CMK (cell line): ENCODE data around the gene RBBP8NL.

Experiments
- DNase-seq: peaks from one replicate; pipeline ENCODE4 v3.0.0-alpha.2; 2010; ENCODE audit warnings: low read depth

The RBBP8NL gene

GRCh38 chr20:62461157-62461556 is 33.8 kb upstream of the RBBP8NL start:
- no peak for DNase-seq

DNA sequence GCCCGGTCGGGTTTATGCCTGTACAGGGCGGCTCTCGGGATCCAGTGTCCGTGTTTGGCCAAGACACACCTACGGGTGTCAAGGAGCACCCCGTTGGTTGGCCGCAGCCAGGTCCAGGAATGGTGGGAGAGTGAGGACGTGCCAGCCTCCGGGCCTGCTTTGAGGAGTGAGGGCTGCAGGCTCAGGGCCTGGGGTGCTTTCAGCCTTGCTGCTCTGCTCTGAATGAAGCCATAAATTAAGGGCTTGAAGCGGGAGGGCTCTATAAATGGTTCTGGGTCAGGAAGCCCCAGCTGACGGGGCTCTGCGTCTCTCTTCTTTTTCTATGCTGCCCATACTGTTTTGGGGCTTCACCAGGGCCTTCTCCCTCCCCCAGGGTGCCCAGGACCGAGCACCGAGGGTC is 33.3 kb upstream of the RBBP8NL start:
- DNase-seq: no peak

GRCh38 chr20:62459488-62459887 is 32.1 kb upstream of the RBBP8NL start:
- DNase-seq: no peak

DNA sequence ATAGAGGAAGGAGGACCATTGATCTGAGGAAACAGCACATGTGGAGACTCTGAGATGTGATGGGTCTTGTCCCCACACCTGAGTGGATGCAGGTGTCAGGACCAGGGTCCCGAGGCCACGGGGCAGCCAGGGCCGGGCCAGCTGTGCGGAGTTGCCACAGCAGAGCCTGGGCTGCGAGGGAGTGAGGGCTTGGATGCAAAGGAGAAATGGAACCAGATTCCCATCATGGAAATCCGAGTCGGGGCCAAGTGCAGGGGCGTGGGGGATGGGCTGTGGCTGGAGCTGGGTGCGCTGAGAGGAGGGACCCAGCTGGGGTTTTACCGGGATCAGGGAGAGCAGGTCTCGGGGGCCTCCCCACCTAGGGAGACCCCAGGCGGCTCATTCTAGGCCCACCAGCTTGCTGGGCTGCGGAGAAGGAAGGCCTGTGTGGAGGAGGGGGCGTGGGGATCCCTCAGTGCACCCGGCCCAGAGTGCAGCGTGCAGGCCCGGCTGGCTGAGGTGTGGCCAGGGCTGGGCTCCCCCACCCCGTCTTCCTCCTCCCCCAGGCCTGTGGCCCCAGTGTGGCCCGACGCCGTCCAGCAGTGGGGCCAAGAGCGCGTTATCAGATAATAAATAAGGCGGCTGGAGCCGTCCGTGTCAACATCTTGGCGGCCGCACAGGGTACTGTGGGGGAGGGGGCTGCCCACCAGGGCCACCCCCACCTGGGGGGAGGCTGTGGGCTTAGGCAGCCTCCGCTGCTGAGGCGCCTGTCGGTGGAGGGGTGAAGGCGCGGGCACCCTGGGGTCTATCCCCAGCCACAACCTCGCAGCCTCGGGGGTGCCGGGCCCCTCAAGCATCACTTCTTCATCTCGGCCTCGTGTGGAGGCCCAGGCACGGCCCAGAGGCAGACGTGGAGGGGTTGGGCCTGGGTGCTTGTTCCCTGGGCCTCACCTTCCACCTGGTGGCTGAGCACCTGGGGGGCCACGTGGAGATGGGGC is 31.2 kb upstream of the RBBP8NL start:
- DNase-seq: no peak

- no peak for DNase-seq
Measured at GRCh38 chr20:62457831-62458230, 30.5 kb upstream of the RBBP8NL start.

DNA sequence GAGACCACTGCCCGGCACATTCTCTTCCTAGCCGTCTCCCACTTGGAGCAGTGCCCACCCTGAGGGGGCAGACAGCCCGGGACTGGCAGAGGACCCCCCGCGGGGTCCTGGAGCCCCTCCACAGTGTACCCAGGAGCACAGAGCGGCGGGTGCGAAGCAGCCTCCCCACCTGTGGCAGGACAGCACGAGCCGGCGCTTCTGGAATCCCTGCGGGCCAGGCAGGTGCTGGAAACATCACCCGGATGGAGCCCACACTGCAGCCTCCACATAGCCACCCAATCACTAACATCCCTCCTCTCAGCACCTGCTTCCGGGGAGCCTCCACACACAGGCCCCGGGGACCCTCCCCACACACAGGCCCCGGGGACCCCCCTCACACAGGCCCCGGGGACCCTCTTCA is 29.8 kb upstream of the RBBP8NL start:
- DNase-seq: no peak

- no peak for DNase-seq
Measured at GRCh38 chr20:62455929-62456328, 28.6 kb upstream of the RBBP8NL start.

DNA sequence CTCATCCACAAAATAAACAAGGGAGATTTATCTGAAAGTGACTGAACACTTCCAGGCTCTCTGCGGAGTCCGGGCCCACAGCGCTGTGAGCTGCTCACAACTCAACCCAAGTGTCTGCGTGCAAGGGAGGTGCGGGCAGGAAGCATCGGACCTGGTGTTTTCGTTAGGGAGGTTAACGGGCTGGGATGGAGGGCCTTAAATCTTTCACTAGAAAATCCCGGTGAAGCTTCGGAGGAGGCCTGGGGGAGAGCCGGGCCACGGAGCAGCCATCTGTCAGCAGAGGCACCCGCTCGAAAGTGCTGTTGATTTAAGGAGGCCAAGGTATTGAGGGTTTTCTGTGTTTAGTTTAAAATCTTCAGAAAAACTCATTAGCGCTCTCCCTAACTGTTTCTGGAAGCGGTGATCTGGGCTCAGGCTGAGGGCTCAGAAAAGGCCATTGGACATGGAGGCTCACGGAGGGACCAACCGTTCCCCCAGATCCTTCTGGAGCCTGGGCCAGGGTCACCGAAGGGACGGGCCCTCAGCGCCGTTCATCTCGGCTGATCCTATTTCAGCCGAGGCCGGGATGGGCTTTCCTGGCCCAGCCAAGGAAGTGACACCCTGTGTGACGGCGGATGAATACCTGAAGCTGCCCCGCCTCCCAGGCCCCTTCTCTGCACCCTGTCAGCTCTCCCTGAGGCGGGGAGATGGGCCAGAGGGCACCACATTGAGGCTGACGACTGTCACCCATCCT is 27.7 kb upstream of the RBBP8NL start:
- DNase-seq: no peak

- no peak for DNase-seq
Measured at GRCh38 chr20:62453186-62453808, 26.0 kb upstream of the RBBP8NL start.

DNA sequence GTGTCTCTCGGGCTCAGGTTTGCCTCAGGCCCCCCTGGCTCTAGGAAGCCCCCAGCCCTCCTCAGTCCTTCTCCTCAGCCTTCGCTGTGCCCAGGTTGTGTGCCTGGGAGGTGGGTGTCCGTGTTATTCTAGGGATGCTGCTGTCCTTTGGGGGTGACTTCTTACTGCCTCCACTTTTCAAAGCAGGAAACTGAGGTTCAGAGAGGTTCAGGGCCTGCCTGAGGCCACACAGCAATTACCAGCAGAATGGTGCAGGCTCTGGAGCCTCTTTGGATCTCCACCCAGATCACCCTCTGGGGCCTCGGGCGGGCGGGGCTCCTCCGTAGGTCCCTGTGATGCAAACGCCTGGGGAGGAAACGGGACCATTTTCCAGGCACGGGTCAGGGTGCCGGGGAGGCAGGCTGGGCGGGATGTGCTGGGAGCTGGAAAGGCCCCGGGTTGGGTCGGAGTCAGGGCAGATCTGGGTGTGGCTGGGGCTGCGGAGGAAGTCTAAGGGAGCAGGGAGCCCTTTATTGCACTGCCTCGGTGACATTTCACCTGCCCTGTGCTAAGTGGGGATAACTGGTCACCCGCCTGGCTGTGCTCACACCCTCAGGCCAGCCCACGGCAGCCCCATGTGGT is 25.2 kb upstream of the RBBP8NL start:
- no peak for DNase-seq

DNA sequence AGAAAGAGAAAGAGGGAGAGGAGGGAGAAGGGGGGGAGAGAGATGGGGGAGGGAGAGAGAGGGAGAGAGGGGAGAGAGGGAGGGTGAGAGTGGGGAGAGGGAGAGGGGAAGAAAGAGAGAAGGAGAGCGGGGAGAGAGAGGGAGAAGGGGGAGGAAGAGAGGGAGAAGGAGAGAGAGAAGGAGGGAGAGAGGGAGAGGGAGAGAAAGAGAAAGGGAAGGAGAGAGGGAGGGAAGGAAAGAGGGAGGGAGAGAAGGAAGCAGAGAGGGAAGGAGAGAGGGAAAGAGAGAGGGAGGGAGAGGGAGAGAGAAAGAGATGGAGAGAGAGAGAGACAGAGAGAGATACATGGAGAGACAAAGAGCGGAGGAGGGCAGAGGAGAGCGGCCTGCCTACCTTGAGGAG is 24.6 kb upstream of the RBBP8NL start:
- DNase-seq: no peak

DNA sequence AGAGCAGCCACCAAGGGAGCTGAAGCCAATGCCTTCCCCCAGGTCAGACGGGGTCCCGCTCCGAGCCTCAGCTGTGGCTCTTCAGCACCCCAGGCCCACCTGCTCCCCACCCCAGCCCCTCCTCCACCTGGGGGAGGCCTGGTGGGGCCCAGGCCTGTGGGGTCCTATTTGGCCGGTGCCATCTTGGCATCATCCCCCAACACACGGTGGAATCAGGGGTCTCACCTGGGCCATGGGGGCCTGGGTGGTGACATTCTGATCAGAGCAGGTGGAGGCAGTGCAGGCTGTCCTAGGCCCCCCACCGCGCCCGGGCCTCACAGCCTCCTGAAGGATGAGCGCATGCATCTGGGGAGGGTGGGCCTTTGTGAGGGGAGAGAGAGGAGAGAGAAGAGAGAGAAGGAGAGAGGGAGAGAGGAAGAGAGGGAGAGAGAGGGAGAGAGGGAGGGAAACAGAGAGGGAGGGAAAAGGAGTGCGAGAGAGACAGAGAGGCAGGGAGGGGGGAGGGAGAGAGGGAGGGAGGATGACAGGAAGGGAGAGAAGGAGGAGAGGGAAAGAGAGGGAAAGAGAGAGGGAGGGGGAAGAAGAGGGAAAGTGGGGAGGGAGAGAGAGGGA is 23.9 kb upstream of the RBBP8NL start:
- DNase-seq: no peak

GRCh38 chr20:62449951-62450691 is 22.8 kb upstream of the RBBP8NL start:
- DNase-seq: no peak

DNA sequence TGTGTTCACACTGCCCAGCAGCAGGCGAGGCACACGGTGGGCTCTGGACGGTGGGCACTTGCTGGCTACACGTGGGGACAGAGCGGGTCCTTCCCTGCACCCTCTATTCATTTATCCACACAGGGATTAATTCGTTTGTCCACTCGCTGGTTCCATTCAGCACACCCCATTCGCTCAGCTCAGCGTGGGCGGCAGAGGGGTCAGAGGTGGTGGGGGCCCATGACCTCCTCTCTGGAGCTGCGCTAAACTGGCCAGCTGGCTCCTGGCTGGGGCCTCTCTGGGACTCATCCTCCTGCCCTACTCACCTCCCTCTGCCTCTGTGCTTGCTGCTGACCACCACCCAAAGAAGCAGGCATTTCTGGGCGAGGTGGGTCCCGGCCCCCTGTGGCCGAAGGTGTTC is 21.4 kb upstream of the RBBP8NL start:
- no peak for DNase-seq

GRCh38 chr20:62448038-62448437 is 20.7 kb upstream of the RBBP8NL start:
- DNase-seq: no peak

DNA sequence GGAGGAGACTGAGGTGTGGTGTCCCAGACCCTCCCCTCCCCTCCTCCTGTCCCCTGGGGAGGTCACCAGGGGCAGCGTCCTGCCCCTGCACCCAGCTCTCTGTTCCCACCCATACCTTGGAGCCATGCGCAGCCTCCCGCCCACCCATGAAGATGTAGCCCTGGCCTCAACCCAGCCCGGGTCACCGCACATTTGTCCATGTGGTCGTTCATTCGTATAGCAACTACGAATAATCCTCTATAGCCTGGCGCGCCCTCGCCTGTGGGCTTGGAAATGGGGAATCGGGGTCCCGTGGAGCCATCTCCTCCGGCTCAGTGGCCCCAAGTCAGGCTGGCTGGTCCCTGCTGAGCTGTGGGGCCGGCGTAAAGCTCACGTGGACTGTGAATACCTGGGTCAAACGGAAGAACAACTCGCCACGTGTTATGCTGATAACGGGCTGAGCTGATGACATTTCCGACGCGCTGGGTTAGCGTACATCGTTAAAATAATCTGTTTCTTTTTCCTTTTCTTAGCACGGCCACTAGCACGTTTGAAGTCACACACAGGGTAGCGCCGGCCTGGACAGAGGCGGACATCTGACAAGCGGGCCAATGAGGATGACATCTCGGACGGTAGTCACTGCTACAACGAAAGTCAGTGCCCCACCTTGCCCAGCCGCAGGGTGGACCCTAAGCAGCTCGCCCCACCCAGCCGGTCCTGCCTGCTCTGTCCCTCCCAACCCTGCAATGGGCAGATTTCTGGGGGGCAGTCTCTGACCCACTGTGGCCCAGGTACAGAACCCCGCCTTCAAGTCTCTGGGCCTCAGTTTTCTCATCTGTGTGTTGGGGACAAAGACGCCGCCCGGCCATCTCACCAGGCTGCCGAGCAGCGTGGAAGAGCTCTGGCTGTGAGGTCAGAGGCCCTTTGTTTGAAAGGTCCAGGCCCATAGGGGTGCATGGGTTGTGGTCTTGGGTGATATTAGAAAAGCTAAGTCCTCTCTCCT is 19.8 kb upstream of the RBBP8NL start:
- DNase-seq: no peak

GRCh38 chr20:62446481-62446880 is 19.1 kb upstream of the RBBP8NL start:
- DNase-seq: no peak

DNA sequence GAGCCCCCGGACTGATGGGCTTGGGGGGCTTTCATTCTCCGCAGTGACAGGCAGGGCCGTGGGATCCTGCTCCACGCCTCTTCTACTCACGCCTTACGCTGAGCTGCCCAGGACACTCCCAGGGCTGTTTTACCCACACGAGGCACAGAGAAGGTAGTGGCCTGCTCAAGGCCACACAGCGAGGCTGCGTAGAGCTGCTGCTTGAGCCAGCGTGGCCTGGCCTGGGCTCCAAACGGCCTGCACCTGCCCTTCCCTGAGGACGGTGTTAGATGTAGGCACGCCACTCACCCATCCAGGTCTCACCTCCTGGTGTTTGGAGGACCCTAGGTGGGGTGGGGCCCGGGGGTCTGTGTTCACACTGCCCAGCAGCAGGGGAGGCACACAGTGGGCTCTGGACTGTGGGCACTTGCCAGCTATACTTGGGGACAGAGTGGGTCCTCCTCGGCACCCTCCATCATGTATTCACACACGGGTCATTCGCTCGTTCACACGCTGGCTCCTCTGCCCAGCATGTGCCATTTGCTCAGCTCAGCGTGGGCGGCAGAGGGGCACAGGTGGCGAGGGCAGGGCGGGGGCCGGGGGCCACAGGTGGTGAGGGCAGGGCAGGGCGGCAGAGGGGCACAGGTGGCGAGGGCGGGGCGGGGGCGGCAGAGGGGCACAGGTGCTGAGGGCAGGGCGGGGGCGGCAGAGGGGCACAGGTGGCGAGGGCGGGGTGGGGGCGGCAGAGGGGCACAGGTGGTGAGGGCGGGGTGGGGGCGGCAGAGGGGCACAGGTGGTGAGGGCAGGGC is 18.4 kb upstream of the RBBP8NL start:
- DNase-seq: no peak

DNA sequence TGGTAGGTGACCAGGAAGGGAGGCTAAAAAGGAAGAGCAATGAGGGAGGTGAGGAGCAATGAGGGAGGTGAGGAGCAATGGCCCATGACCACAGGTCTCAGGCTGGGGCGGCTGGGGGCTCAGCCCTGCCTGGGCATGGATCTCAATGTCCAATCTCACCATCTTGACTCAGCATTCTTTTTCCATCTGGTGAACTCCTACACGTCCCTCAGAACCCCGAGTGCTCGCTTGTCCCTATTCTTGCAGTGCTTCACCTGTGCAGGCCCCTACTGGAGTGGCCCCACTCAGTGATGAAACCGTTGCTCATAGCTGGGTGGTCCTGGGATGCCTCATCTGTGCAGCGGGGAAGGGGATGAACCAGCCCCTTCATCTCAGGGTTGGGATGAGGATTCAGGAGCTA is 16.9 kb upstream of the RBBP8NL start:
- no peak for DNase-seq
